Measurements from ENCODE around the gene BAIAP3. TPM values are rescaled to one million over a fixed set of nuclear protein-coding genes. Genes with fewer than 3 reads are reported as not detected.

BAIAP3 gene
- total and polyA plus RNA-seq, 2 donors = 0.63 to 2.7 TPM

DNA sequence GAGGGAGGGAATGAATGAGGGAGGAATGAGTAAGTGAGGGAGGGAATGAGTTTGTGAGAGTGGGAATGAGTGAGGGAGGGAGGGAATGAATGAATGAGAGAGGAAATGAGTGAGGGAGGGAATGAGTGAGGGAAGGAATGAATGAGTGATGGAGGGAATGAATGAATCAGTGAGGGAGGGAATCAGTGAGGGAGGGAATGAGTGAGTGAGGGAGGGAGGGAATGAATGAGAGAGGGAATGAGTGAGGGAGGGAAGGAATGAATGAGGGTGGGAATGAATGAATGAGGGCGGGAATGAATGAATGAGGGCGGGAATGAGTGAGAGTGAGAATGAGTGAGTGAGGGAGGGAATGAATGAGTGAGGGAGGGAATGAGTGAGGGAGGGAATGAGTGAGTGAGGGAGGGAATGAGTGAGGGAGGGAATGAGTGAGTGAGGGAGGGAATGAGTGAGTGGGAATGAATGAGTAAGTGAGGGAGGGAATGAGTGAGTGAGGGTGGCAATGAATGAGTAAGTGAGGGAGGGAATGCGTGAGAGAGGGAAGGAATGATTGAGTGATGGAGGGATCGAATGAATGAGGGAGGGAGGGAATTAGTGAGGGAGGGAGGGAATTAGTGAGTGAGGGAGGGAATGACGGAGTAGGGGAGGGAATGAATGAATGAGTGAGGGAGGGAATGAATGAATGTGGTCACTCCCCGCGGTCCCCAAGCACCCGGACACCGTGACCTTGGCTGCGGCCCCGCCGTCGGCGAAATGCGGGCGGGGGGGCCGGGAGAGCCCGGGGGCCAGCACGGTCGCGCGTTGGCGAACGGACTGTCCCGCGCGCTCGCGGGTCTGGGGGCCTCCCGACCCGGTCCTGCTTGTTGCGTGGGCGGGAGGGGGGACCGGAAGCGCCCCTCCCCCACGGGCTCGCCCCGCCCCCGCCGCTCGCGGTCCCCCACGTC lies 25.1 kb upstream of the BAIAP3 start:
- Histone ChIP-seq H3K4me3 (ENCODE audit: low read depth, low read length) (peak overlapping the region; percentile 97), H3K36me3 (ENCODE audit: insufficient read depth) (no peaks in the 10 kb centered on the region), H3K27ac (ENCODE audit: low read depth) (no peak overlapping the region), H3K4me1 (ENCODE audit: insufficient read depth) (peaks cover 4% of the 10 kb centered on the region)
- no peak for DNase-seq (ENCODE audit: extremely low spot score)
- 4% methylated on average over 42 of the region's 43 CpGs for WGBS

DNA sequence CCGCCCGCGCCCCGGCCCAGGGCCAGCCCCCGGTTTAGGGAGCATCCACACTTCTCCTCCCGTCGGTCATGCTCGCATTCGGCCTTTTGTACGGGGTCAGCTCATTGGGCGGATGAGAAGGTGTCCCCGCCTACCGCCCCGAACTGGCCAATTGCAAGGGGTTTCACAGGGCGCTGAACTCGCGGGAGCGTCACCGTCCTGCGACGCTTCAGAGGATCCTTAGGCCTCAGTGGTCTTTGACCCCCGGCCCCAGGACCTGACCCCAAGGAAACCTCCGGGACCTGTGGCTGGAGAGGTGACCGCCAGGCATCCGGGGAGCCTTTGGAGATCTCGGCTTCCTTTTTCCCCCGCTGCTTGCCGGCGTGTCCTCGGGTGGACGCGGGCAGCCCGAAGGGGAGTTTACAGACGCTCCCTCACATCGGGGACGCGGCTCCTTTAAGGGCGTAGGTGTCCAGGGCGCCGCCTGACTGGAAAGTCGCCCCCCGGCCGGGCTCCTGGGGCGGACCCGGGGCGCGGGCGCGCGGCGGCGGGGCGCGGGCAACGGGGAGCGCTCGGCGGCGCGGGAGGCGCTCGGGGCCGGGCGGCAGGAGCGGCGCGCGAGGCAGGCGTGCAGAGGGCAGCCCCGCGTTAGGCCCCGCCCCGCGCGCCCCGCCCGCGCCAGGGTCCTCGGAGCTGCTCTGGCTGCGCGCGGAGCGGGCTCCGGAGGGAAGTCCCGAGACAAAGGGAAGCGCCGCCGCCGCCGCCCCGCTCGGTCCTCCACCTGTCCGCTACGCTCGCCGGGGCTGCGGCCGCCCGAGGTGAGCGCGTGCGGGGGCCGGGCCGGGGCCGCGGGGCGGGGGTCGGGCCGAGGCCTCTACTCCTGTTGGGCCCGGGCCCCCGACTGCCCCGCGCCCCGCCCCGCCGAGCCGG lies 24.2 kb upstream of the BAIAP3 start, which contains the start of gene UBE2I:
UBE2I (plus strand) TSS at position 660 of the 909 bp plus-strand sequence. CDS start 4,395 bp downstream, outside the sequence.
- Histone ChIP-seq H3K4me1 (ENCODE audit: insufficient read depth) (peaks cover 4% of the 10 kb centered on the region), H3K27ac (ENCODE audit: low read depth) (peak within 1 kb of the TSS; percentile 93), H3K4me3 (ENCODE audit: low read depth, low read length) (peak within 1 kb of the TSS; percentile 97), H3K36me3 (ENCODE audit: insufficient read depth) (no peaks in the 10 kb centered on the region)
- DNase-seq (ENCODE audit: extremely low spot score) = peak; percentile 97
- WGBS = 1% methylated on average over 117 of the region's 117 CpGs

DNA sequence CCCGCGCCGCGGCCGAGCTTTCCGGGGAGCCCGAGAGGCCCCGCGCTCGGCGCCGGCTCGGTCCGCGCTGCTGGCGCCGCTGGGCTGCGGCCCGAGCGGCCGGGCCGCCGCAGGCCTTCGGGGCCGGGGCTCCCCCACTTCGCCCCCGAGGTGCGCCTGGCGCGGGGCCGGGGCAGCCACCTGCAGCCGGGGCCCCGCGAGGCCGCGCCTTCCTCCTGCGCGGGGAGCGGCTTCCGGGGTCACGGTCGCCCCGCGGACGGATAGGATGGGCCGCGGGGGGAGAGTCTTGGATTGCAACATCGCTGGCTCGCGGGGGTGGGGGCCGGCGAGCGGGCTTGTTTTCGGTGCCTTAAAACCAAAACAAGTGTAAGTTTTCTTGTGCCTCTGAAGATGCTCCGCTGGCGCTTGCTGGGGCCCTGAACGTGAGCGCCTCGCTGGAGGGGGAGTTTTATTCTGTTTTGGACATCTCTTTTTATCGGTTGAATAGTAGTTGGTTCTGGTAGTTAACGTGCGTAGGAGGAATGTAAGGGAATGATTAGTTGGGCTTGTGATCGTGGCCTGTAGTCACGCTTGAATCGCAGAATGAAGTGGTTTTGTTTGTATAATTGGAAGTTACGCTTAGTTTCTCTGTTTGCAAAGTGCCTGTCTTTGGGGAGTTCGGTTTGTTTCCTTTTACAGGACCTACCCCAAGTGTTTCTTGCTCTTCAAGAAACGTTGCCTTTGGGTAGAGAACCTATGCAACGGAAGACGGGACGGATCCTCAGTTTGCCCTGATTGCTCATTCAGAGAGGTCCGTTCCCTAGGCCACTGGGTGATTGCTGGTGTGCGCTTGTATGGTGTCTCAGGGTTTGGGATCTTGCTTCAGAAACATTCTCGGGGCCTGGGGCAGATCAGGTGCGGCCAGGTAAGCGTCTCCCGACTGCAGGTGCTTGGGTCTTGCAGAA lies 23.3 kb upstream of the BAIAP3 start:
- WGBS = 1% methylated on average over 77 of the region's 77 CpGs
- no peak for DNase-seq (ENCODE audit: extremely low spot score)
- H3K4me1 ChIP-seq (ENCODE audit: insufficient read depth) = peaks cover 4% of the 10 kb centered on the region

DNA sequence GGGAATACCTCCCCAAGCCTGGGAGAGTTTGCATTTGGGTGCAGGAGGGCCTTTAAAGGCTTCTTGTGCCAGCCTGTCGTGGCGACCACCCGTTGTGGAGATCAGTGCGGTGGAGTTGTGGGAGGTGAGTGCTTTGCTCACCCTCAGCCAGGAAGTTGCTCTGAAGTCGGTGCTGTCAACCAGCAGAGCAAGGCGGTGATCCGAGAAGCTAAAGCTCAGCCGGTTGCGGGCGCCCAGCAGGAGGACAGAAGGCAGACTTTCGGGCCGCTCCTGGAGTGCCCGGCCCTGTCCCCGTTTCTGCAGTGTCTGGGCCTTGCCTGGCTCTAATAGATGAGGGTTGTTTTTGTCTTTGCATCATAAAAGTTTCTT lies 22.6 kb upstream of the BAIAP3 start:
- H3K4me3 ChIP-seq (ENCODE audit: low read depth, low read length) = peak overlapping the region; percentile 97
- H3K36me3 ChIP-seq (ENCODE audit: insufficient read depth) = no peaks in the 10 kb centered on the region
- peaks cover 4% of the 10 kb centered on the region for H3K4me1 ChIP-seq (ENCODE audit: insufficient read depth)
- no peak for DNase-seq (ENCODE audit: extremely low spot score)
- no peak overlapping the region for H3K27ac ChIP-seq (ENCODE audit: low read depth)
- 4% methylated on average over 14 of the region's 14 CpGs for WGBS

More for the DNA sequence above, 23.3 kb upstream of the BAIAP3 start:
- H3K27ac ChIP-seq (ENCODE audit: low read depth) = peak overlapping the region; percentile 38
- no peaks in the 10 kb centered on the region for H3K36me3 ChIP-seq (ENCODE audit: insufficient read depth)
- peak overlapping the region; percentile 97 for H3K4me3 ChIP-seq (ENCODE audit: low read depth, low read length)

DNA sequence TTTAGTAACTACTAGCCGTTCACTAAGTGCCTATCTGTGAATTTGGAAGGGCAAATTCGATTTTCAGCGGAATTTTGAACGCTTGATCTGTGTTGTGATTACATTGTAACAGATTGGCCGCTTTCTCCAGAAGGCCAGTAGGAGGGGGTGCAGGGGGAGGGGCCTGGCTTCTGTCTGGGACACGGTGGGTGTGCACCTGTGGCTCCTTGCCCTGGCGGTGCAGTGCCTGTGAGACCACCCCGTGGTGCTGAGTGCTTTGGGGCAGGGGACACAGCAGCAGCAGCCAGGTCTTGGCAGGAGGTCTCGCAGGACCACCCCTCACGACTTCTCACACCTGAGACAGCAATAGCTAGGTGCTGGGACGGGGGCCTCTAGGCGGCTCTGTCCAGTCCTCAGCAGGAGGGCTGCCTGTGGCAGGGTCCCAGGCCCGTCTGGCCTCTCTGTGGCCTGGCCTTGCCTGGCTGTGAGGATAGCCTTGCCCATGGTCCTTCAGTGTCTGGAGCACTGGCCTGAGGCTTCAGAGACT lies 22.2 kb upstream of the BAIAP3 start:
- H3K4me3 ChIP-seq (ENCODE audit: low read depth, low read length) = peak overlapping the region; percentile 97
- DNase-seq (ENCODE audit: extremely low spot score) = no peak
- no peak overlapping the region for H3K27ac ChIP-seq (ENCODE audit: low read depth)
- H3K4me1 ChIP-seq (ENCODE audit: insufficient read depth) = peaks cover 4% of the 10 kb centered on the region
- no peaks in the 10 kb centered on the region for H3K36me3 ChIP-seq (ENCODE audit: insufficient read depth)
- 14% methylated on average over 13 of the region's 13 CpGs for WGBS

DNA sequence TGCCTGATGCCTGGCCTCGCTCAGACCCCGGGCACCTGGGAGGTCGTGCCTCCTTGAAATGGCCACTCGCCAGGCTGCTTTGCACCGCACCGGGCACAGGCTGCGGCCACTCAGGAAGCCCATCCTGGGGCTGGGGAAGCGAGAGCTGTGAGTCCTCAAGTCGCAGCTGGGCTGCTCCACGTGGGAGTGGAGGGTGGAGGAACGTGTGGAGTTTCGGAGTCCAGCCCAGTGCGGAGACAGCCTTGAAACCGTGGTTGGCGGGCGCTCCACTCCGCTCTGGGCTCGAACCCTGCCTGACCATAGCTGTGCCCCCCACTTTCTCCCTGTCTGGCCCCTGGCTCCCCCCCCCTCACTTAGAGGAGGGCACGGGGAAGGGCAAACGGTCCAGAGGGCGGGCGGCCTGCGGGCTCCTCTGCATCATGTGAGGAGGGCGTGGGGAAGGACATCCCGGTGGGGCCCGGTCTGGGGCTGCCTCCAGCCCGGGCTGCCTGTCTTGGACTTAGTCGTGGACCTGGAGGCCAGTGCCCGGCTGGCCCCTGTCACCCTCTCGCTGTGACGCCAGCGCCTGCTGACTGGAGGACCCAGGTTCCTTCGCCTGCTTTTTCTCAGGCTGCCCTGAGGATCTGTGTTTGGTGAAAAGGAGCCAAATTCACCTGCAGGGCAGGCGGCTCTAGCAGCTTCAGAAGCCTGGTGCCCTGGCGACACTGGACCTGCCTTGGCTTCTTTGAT lies 21.5 kb upstream of the BAIAP3 start:
- H3K4me3 ChIP-seq (ENCODE audit: low read depth, low read length) = no peak overlapping the region
- no peak overlapping the region for H3K27ac ChIP-seq (ENCODE audit: low read depth)
- peaks cover 4% of the 10 kb centered on the region for H3K4me1 ChIP-seq (ENCODE audit: insufficient read depth)
- peaks cover 2% of the 10 kb centered on the region for H3K36me3 ChIP-seq (ENCODE audit: insufficient read depth)
- DNase-seq (ENCODE audit: extremely low spot score) = no peak
- 26% methylated on average over 35 of the region's 35 CpGs for WGBS

DNA sequence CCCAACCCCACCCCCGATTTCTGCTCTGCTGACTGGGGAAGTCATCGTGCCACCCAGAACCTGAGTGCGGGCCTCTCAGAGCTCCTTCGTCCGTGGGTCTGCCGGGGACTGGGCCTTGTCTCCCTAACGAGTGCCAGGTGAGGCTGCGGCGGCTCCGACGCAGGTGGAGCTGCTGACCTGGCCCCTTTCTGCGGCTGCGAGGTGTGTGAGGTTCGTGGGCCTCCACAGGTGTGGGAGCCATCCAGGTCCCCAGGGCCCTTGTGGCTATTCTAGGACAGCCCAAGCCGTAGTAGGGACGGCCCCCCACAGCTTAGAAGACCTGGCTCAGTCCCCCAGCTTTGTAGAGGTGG lies 21.0 kb upstream of the BAIAP3 start:
- 81% methylated on average over 16 of the region's 16 CpGs for WGBS
- no peak overlapping the region for H3K4me3 ChIP-seq (ENCODE audit: low read depth, low read length)
- no peak overlapping the region for H3K27ac ChIP-seq (ENCODE audit: low read depth)
- no peak for DNase-seq (ENCODE audit: extremely low spot score)
- H3K36me3 ChIP-seq (ENCODE audit: insufficient read depth) = peaks cover 4% of the 10 kb centered on the region
- peaks cover 4% of the 10 kb centered on the region for H3K4me1 ChIP-seq (ENCODE audit: insufficient read depth)

DNA sequence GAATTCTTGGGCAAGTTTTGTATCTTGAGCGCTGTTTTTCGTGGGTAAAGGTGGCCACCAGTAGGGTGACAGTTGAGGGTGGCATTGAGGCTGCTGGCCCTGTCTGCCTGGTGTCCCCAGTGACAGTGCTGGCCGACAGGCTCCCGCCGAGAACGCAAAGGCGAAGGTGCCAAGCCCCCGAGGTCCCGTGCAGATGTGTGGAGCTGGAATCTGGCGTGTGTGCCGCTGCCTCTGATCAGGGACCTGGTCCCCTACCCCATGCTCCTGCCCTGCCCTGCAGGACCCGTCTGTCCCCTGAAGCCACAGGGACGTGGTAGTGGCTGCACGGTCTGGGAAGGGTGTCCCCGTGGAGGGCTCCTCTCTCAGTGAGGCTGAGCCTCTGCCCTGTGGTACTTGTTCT lies 20.5 kb upstream of the BAIAP3 start:
- peaks cover 5% of the 10 kb centered on the region for H3K36me3 ChIP-seq (ENCODE audit: insufficient read depth)
- no peak overlapping the region for H3K27ac ChIP-seq (ENCODE audit: low read depth)

DNA sequence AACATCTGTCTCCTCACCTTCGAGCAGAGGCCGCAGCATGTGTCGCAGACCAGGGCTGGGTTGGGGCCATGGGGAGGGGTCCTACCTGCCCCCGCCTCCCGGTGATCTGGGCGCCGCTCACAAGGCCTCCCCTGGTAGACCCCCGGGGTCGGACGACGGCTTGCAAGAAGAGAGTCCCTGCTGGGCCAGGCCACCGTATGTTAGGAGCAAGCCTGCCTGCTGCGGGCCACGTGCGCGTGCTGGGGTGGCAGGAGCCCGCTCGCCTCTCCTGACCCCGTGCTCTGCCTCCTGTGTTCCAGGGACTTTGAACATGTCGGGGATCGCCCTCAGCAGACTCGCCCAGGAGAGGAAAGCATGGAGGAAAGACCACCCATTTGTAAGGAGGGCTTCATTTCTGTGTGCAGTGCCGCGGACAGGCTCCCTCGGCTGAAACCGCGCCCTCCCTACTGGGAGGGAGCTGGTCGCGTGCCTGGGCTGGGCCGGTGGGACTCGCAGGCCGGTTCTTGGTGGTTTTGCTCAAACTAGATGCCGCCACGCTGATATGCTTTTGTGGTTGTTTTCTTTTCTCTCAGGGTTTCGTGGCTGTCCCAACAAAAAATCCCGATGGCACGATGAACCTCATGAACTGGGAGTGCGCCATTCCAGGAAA lies 19.6 kb upstream of the BAIAP3 start:
- Histone ChIP-seq H3K4me3 (ENCODE audit: low read depth, low read length) (no peak overlapping the region), H3K36me3 (ENCODE audit: insufficient read depth) (peaks cover 9% of the 10 kb centered on the region), H3K4me1 (ENCODE audit: insufficient read depth) (peaks cover 4% of the 10 kb centered on the region), H3K27ac (ENCODE audit: low read depth) (no peak overlapping the region)
- WGBS = 87% methylated on average over 38 of the region's 38 CpGs
- DNase-seq (ENCODE audit: extremely low spot score) = no peak

More for the DNA sequence above, 20.5 kb upstream of the BAIAP3 start:
- peaks cover 4% of the 10 kb centered on the region for H3K4me1 ChIP-seq (ENCODE audit: insufficient read depth)
- DNase-seq (ENCODE audit: extremely low spot score) = no peak
- no peak overlapping the region for H3K4me3 ChIP-seq (ENCODE audit: low read depth, low read length)
- WGBS = 86% methylated on average over 15 of the region's 15 CpGs

DNA sequence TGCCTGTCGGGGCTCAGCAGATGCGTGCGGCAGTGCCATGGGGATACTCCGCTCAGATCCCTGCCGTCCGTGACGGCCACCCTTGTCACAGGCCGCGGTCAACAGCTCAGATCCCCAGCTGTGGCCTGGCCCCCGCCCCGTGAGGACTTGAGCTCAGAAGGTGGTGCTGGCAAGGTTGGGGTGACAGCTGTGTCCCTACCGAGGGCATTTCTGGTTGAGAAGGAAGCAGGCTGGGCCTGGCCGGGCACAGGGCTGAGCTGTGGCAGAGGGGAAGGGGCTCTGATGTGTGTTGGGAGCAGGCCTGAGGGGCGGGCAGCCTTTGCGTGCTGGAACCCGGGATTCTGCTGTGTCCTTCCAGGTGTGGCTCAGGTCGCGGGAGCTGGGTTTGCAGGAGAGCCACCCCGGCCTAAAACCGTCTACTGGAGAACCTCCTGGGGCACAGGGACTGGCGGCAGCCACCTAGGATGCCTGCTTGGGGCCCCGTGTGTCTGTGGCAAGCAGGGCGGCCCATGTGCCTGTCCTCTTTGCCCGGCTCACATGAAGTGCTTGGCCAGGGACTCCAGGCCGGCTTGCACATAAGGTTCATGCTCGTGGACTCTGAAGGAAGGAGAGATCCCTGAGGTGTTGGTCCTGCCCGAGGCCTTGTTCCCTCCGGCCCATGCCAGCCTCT lies 18.9 kb upstream of the BAIAP3 start:
- no peak overlapping the region for H3K27ac ChIP-seq (ENCODE audit: low read depth)
- H3K4me1 ChIP-seq (ENCODE audit: insufficient read depth) = peaks cover 4% of the 10 kb centered on the region

More for the DNA sequence above, 18.9 kb upstream of the BAIAP3 start:
- H3K36me3 ChIP-seq (ENCODE audit: insufficient read depth) = peaks cover 9% of the 10 kb centered on the region
- WGBS = 88% methylated on average over 28 of the region's 28 CpGs
- H3K4me3 ChIP-seq (ENCODE audit: low read depth, low read length) = no peak overlapping the region
- no peak for DNase-seq (ENCODE audit: extremely low spot score)

Data from urinary bladder (tissue), 4 donors.